Measurements from ENCODE around the gene IPCEF1.
A peak's percentile ranks its signal among the peaks of the same experiment; 100 is the strongest.
"Not testable (repeated sequence)": the region's sequence is repeated elsewhere in the genome, so short reads cannot be mapped to it uniquely, and the experiment has no call there.

IPCEF1 gene

DNA sequence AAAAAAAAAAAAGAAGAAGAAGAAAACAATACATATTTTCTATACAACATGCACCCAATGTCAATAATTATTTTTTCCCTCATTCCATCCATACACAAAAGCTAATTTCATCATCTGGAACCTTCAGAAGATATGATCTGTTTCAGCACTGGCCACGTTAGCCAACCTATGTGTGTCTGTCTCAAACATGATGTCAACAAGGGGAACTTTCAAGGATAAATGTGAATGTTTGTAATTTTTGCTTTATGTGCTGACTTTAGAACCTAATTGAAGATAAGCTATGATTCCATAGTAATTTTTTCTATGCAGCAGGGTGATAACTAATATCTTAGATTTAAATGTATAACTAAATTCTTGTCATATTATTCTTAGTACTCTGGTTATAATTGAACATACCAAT, 37.9 kb downstream of the IPCEF1 start:
- Histone ChIP-seq H3K36me3 (ENCODE audit: insufficient read depth, low read length) (no peaks in the 10 kb centered on the region), H3K9ac (ENCODE audit: insufficient read length) (no peak overlapping the region), H3K4me3 (peak overlapping the region; percentile 55), H3K27ac (peak overlapping the region; percentile 96), H3K9me3 (ENCODE audit: low read depth, low read length) (no peaks in the 10 kb centered on the region)
- no peak for DNase-seq (ENCODE audit: low read depth, low spot score)
- TF ChIP-seq FOXP2 (optimal IDR thresholded peaks at IDR 0.05; ENCODE audit: control extremely low read depth, extremely low read length, insufficient read depth): no peak

DNA sequence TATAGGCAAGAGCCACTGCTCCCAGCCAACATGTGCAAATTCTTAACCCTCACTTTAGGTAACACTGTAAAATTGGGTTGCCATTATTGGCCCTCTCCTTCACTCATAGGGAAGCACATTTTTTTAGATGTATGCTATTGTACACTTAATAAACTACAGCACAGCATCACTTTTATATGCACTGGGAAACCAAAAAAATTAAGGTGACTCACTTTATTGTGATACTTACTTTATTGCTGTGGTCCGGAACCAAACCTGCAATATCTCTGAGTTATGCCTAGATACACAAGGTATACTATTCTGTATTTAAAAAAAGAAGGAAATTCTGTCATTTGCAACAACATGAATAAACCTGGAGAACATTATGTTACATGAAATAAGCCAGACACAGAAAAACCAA, 40.5 kb downstream of the IPCEF1 start:
- no peak overlapping the region for H3K9ac ChIP-seq (ENCODE audit: insufficient read length)
- H3K9me3 ChIP-seq (ENCODE audit: low read depth, low read length): no peaks in the 10 kb centered on the region
- TF ChIP-seq EZH2 (IDR thresholded peaks at IDR 0.05) (no peak), POLR2AphosphoS5 (IDR thresholded peaks at IDR 0.05; ENCODE audit: borderline replicate concordance, low read depth, low read length) (no peak), FOXP2 (optimal IDR thresholded peaks at IDR 0.05; ENCODE audit: control extremely low read depth, extremely low read length, insufficient read depth) (no peak)
- no peak for DNase-seq (ENCODE audit: low read depth, low spot score)
- H3K36me3 ChIP-seq (ENCODE audit: insufficient read depth, low read length): no peaks in the 10 kb centered on the region
- H3K4me3 ChIP-seq: no peak overlapping the region
- no peak overlapping the region for H3K27ac ChIP-seq

DNA sequence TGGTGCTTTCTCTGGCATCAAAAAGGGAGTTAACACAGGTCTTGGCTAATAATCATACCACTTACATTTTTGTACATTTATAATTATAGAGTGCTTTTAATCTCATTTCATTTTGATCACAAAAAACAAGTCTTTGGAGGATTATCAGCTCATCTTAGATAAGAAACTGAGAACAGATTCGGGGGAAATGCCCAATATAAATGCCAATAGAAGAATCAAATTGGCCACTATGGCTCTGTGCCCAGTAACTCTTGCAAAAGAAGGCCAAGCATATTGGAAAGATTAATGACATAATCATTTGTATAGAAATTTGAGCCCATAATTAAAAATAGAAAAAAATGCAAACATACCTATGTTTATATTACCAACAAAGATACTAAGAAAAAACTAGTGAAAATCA, 42.5 kb downstream of the IPCEF1 start:
- DNase-seq (ENCODE audit: low read depth, low spot score): no peak
- Histone ChIP-seq H3K9ac (ENCODE audit: insufficient read length) (no peak overlapping the region), H3K36me3 (ENCODE audit: insufficient read depth, low read length) (no peaks in the 10 kb centered on the region), H3K4me3 (no peak overlapping the region), H3K27ac (no peak overlapping the region), H3K9me3 (ENCODE audit: low read depth, low read length) (no peaks in the 10 kb centered on the region)
- no peak for TF ChIP-seq FOXP2 (optimal IDR thresholded peaks at IDR 0.05; ENCODE audit: control extremely low read depth, extremely low read length, insufficient read depth)
- no peak for TF ChIP-seq POLR2AphosphoS5 (IDR thresholded peaks at IDR 0.05; ENCODE audit: borderline replicate concordance, low read depth, low read length)
- TF ChIP-seq EZH2 (IDR thresholded peaks at IDR 0.05): no peak

DNA sequence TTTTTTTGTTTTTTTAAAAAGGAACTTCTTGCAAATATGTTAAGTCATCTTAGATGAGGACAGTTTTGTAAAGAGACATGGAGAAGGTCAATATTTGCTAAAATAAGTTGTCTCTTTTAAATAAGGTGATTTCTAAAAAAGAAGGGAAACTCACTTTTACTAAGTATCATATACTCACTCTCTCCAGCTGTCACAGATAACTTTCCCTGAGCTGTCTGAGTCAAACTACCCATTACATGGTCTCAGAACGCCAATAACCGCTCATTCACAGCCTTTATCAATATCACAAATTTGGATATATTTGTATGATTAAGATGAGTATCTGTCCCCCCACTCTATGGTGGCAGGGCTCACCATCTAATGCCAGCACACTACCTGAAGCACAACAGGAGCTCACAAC, 47.6 kb downstream of the IPCEF1 start:
- Histone ChIP-seq H3K27ac (no peak overlapping the region), H3K36me3 (ENCODE audit: insufficient read depth, low read length) (no peaks in the 10 kb centered on the region), H3K9me3 (ENCODE audit: low read depth, low read length) (no peaks in the 10 kb centered on the region), H3K4me3 (no peak overlapping the region), H3K9ac (ENCODE audit: insufficient read length) (no peak overlapping the region)
- TF ChIP-seq EZH2 (IDR thresholded peaks at IDR 0.05): no peak
- DNase-seq (ENCODE audit: low read depth, low spot score): no peak

DNA sequence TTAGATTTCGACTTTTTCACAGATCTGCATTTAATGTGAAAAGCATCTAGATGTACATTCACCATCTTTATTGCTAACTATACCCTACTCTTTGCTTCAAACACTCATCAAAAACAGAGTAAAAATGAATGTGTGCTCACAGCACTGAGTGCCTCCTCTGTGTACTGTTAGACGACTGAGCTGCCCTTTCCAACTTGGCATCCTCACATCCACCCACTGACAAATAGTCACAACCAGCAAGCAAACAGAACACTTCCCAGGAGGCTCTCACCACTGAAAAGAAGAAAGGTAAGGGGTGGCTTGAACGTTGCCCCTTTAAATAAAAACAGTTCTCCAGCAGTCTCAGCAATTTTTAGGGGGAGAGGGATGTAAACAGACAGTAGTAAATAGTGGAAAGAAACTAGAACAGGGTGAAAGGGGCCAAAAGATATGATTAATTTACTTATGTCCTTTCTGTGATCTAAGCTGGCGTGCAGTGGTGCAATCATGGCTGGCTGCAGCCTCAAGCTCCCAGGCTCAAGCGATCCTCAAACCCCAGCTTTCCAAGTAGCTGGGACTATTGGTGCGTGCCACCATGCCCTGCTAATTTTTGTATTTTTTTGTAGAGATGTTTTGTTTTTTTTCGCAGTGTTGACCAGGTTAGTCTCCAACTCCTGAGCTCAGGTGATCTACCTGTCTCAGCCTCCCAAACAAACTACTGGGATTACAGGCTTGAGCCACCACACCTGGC, 48.7 kb downstream of the IPCEF1 start:
- Histone ChIP-seq H3K9ac (ENCODE audit: insufficient read length) (no peak overlapping the region), H3K9me3 (ENCODE audit: low read depth, low read length) (no peaks in the 10 kb centered on the region), H3K36me3 (ENCODE audit: insufficient read depth, low read length) (no peaks in the 10 kb centered on the region), H3K4me3 (no peak overlapping the region), H3K27ac (no peak overlapping the region)
- DNase-seq (ENCODE audit: low read depth, low spot score): no peak
- TF ChIP-seq FOXP2 (optimal IDR thresholded peaks at IDR 0.05; ENCODE audit: control extremely low read depth, extremely low read length, insufficient read depth) (no peak), EZH2 (IDR thresholded peaks at IDR 0.05) (no peak), POLR2AphosphoS5 (IDR thresholded peaks at IDR 0.05; ENCODE audit: borderline replicate concordance, low read depth, low read length) (no peak)

DNA sequence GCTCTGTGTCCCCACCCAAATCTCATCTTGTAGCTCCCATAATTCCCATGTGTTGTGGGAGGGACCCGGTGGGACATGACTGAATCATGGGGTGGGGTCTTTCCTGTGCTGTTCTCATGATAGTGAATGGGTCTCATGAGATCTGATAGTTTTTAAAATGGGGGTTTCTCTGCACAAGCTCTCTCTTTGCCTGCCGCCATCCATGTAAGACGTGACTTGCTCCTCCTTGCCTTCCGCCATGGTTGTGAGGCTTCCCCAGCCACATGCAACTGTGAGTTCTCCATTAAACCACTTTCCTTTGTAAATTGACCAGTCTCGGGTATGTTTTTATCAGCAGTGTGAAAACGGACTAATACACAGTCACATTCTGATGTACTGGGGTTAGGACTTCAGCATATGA, 49.5 kb downstream of the IPCEF1 start:
- not testable (repeated sequence) for H3K9ac ChIP-seq (ENCODE audit: insufficient read length); H3K4me3 ChIP-seq; H3K27ac ChIP-seq; H3K9me3 ChIP-seq (ENCODE audit: low read depth, low read length); H3K36me3 ChIP-seq (ENCODE audit: insufficient read depth, low read length); DNase-seq (ENCODE audit: low read depth, low spot score)

DNA sequence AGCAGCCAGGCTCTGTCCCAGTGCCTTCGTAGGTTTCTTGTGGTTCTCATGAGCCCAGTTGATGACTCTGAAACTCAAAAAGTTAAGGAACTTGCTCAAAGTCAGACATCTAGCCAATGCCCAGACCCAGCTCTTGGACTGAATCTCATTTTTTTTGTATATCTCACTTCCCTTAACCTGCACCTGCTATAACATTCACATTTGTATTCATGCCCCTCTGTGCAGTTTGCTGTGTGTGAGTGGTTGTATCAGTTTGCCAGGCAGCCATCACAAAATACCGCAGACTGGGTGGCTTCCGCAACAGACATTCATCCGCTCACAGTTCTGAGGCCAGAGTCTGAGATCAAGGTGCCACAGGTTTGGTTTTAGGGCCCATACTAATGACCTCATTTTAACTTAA, 49.9 kb downstream of the IPCEF1 start:
- H3K36me3 ChIP-seq (ENCODE audit: insufficient read depth, low read length): no peaks in the 10 kb centered on the region
- H3K4me3 ChIP-seq: no peak overlapping the region
- TF ChIP-seq POLR2AphosphoS5 (IDR thresholded peaks at IDR 0.05; ENCODE audit: borderline replicate concordance, low read depth, low read length) (no peak), EZH2 (IDR thresholded peaks at IDR 0.05) (no peak), FOXP2 (optimal IDR thresholded peaks at IDR 0.05; ENCODE audit: control extremely low read depth, extremely low read length, insufficient read depth) (no peak)
- H3K9ac ChIP-seq (ENCODE audit: insufficient read length): no peak overlapping the region
- no peak for DNase-seq (ENCODE audit: low read depth, low spot score)
- H3K27ac ChIP-seq: no peak overlapping the region
- H3K9me3 ChIP-seq (ENCODE audit: low read depth, low read length): no peaks in the 10 kb centered on the region

DNA sequence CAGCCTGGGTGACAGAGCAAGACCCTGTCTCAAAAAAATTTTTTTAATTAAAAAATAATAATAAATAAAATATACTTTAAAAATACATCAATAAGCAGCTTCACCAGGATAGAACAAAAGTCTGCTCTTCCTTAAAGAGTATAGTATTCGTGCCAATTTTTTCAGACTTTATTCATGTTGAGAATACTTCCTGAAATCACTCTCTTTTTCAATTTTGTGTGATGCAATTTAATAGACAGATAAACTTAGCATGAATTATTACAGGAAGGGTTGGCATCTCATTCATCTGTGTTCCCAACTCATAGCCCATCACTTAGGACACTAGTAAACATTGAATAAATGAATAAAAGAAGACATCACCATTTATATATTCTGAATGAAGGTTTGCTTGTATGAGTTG, 52.4 kb downstream of the IPCEF1 start:
- no peaks in the 10 kb centered on the region for H3K9me3 ChIP-seq (ENCODE audit: low read depth, low read length)
- no peak overlapping the region for H3K4me3 ChIP-seq
- TF ChIP-seq POLR2AphosphoS5 (IDR thresholded peaks at IDR 0.05; ENCODE audit: borderline replicate concordance, low read depth, low read length) (no peak), EZH2 (IDR thresholded peaks at IDR 0.05) (no peak), FOXP2 (optimal IDR thresholded peaks at IDR 0.05; ENCODE audit: control extremely low read depth, extremely low read length, insufficient read depth) (no peak)
- no peak overlapping the region for H3K27ac ChIP-seq
- H3K9ac ChIP-seq (ENCODE audit: insufficient read length): no peak overlapping the region
- no peaks in the 10 kb centered on the region for H3K36me3 ChIP-seq (ENCODE audit: insufficient read depth, low read length)
- no peak for DNase-seq (ENCODE audit: low read depth, low spot score)

DNA sequence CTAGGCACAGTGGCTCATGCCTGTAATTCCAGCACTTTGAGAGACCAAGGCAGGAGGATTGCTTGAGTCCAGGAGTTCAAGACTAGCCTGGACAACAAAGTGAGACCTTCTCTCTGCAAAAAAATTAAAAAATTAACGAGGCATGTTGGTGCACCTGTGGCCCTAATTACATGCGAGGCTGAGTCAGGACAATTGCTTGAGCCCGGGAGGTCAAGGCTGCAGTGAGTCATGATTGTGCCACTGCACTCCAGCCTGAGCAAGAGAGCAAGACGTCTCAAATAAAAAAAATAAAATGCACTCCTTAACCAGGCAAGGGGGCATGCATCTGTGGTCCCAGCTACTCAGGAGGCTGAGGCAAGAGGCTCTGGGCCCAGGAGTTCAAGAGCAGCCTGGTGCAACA, 53.0 kb downstream of the IPCEF1 start:
- not testable (repeated sequence) for H3K36me3 ChIP-seq (ENCODE audit: insufficient read depth, low read length); DNase-seq (ENCODE audit: low read depth, low spot score); H3K27ac ChIP-seq; H3K4me3 ChIP-seq; H3K9ac ChIP-seq (ENCODE audit: insufficient read length); H3K9me3 ChIP-seq (ENCODE audit: low read depth, low read length)

Measured in SK-N-MC (cell line).